PFSK-1 (cell line): Measurements from ENCODE around the gene PTPRN.
A peak's percentile ranks its signal among the peaks of the same experiment; 100 is the strongest.

Experiments
- FOXP2 ChIP-seq: optimal IDR thresholded peaks from 2 replicates; pipeline ENCODE3; 2011; ENCODE audit warnings: borderline replicate concordance, control low read depth, inconsistent platforms; ENCODE audit not compliant: insufficient read depth; ENCODE audit errors: extremely low read length, extremely low read depth
- POLR2AphosphoS5 ChIP-seq: IDR thresholded peaks from 2 replicates; pipeline ENCODE4 v1.6.1; 2012; ENCODE audit warnings: low read depth, mild to moderate bottlenecking, control low read depth, low read length, moderate library complexity
- REST ChIP-seq, 2 experiments: IDR thresholded peaks; 2 replicates each; pipeline versions ENCODE4 v1.6.1 to v1.8.0; 2011 to 2012; ENCODE audit warnings: low read depth in 2 of 2, low read length in 2 of 2, control low read depth in 1 of 2, inconsistent platforms in 1 of 2, mild to moderate bottlenecking in 1 of 2, moderate library complexity in 1 of 2; ENCODE audit not compliant: insufficient read depth in 1 of 2
- SIN3A ChIP-seq: IDR thresholded peaks from 2 replicates; pipeline ENCODE4 v1.6.1; 2012; ENCODE audit warnings: mild to moderate bottlenecking, low read length, moderate library complexity, borderline replicate concordance; ENCODE audit not compliant: insufficient read depth
- TAF1 ChIP-seq: IDR thresholded peaks from 2 replicates; pipeline ENCODE4 v1.6.1; 2012; ENCODE audit warnings: low read length, control low read depth, borderline replicate concordance; ENCODE audit not compliant: insufficient read depth

Gene PTPRN

GRCh38 chr2:219291394-219291793, 17.8 kb downstream of the PTPRN start:
- no peak for TF ChIP-seq REST (IDR thresholded peaks at IDR 0.05; ENCODE audit: insufficient read depth in 1 of 2, low read depth in 2 of 2, low read length in 2 of 2)
- TF ChIP-seq FOXP2 = no peak
- no peak for TF ChIP-seq TAF1
- no peak for TF ChIP-seq POLR2AphosphoS5
- no peak for TF ChIP-seq SIN3A

GRCh38 chr2:219290381-219291171, 18.6 kb downstream of the PTPRN start:
- TF ChIP-seq FOXP2 (no peak), POLR2AphosphoS5 (no peak), SIN3A (no peak), TAF1 (no peak), REST (IDR thresholded peaks at IDR 0.05; ENCODE audit: insufficient read depth in 1 of 2, low read depth in 2 of 2, low read length in 2 of 2) (no peak)

GRCh38 chr2:219289537-219290361, 19.5 kb downstream of the PTPRN start:
- TF ChIP-seq TAF1 = no peak
- peak; percentile 27 for TF ChIP-seq FOXP2
- TF ChIP-seq REST (IDR thresholded peaks at IDR 0.05; ENCODE audit: insufficient read depth in 1 of 2, low read depth in 2 of 2, low read length in 2 of 2) = no peak
- no peak for TF ChIP-seq SIN3A
- TF ChIP-seq POLR2AphosphoS5 = no peak

GRCh38 chr2:219289195-219289536, 20.0 kb downstream of the PTPRN start:
- TF ChIP-seq FOXP2 (no peak), SIN3A (no peak), REST (IDR thresholded peaks at IDR 0.05; ENCODE audit: insufficient read depth in 1 of 2, low read depth in 2 of 2, low read length in 2 of 2) (no peak), TAF1 (no peak), POLR2AphosphoS5 (no peak)
